Muscle of back (tissue), 11 donors: Measurements from ENCODE around the gene VRK1. TPM values are rescaled to one million over a fixed set of nuclear protein-coding genes. Genes with fewer than 3 reads are reported as not detected.

ENCODE experiments used
- DNase-seq, 3 donors: peaks; one replicate each; pipeline versions ENCODE4 v3.0.0 to v3.0.0-alpha.2; 2013
- polyA plus RNA-seq, 10 donors: library from polyadenylated mRNA; unstranded; fragments of 120-200 nt; gene quantifications; one replicate each; pipeline ENCODE4 v1.2.1, GENCODE V29; 2013; ENCODE audit not compliant: insufficient read length in 10 of 10

Gene VRK1
- polyA plus RNA-seq, 10 donors, result 8.1 to 15.4 (median 11.5) TPM

DNA sequence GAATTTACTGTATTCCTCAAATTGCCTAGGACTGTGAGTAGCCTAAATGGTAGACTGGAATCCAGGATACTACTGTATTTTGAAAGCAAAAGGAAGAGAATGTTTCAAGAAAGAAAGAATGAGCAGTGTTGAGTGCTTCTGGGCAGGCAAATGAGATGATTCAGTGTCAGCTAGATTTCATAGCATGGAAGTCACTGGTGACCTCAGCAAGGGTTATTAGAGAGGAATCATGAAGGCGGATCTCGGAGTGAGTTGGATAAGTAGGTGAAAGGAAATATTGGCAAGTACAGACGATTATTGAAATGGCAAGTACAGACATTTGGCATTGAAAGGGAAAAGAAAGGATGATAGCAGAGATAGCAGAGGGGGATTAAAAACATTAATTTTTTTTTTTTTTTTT, 27.1 kb downstream of the VRK1 start:
- peak in 1 of 3 donors; percentile 17 for DNase-seq

DNA sequence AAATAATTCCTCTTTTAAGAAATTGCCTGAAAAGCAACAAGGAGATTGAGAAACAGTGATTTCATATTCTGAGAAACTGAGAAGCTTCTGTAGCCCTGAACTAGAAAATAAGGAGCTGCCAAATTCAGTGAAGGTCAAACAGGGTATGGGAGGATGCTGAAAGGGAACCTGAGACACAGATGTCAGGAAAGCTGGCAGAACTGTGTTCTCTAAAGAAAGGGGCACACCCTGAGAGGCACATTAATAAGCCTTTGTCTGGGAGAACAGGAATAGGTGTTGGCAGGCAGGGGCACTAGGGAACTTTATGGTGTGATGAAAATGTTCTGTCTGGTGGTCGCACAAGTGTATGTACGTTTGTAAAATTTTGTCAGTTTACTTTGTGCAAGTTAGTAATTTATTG, 29.6 kb downstream of the VRK1 start:
- DNase-seq, result no peak

DNA sequence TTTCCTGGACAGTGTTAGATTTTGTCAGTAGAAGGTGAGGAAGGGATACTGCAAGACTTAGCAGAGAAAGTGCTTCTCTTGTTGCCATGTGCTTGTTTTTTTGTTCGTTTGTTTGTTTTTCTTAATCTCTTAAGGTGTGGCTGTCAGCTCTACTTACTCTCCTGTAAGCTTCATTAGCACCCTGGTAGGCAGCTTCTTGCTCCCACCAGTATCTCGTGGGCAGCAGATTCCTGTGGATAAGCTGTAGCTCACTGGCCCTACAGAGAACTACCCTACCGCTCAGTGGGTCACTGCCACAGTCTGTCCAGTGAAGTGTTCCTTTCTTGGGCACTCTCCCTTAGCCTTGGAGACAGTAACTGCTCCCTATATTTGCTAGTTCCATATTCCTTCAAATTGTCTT, 30.1 kb downstream of the VRK1 start:
- DNase-seq, result no peak

DNA sequence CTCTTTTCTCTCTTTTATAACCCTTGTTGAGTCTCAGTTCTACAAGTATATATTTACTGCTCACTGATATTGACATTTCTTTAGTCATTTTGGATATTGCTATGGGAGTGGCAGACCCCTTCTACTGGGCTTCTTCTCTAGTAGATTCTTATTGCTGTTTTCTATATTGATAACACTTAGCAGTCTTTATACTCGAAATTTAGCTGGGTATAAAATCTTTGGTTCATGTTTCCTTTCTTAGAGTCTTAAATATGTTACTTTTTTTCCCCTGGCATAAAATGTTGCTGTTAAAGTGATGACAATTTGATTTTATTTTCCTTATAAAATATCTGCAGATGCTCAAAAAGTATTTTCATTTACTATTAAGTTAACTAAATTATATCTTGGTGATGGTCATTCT, 32.6 kb downstream of the VRK1 start:
- no peak for DNase-seq

DNA sequence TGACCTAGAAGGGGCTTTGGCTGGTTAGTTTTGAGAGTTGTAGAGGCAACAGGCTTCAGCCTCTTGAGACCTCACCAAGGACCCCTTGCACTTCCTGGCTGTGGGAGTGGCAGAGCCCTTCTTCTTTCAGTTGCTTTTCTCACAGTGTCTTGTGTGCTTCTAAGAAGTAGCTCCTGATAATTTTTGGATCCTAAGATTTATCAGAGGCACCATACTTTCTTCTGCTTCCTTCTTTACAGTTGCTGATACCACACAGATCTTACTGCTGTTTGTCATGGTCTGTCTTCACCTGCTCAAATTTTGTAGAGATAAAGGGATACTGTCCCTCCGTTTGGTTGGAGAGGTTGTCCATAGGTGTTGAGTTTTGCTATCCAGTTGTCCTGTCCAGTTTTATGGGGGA, 33.8 kb downstream of the VRK1 start:
- no peak for DNase-seq

DNA sequence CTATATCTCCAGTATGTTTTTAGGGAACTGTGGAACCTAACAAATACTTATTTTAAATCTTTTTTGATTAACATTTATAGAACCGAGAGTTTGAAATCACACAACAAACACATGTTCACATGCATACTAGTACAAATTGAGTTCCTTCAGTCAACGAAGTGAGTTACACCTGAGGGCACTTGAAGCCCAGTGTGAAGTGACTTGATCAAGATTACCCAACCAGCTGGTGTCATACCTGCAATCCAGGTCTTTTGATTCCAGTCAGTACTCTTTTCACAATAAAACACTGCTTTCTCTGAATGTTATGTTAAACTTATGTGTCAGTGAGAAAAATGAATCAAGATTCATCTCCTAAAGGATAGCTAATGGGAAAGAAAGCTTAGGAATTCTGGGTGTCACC, 35.2 kb downstream of the VRK1 start:
- no peak for DNase-seq

DNA sequence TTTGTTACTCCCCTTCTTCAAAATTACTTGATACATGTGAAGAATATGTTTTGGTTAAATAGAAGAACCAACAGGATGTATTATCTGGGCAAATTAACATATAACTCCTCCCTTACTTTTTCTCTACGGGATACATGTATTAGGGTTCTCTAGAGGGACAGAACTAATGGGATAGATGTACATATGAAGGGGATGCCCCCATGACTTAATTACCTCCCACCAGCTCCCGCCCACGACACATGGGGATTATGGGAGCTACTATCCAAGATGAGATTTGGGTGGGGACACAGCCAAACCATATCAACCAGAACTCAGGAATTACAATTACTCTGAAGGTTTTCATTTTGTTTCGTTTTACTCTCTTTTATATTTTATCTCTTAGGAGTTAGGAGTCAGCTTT, 41.3 kb downstream of the VRK1 start:
- DNase-seq, result no peak

DNA sequence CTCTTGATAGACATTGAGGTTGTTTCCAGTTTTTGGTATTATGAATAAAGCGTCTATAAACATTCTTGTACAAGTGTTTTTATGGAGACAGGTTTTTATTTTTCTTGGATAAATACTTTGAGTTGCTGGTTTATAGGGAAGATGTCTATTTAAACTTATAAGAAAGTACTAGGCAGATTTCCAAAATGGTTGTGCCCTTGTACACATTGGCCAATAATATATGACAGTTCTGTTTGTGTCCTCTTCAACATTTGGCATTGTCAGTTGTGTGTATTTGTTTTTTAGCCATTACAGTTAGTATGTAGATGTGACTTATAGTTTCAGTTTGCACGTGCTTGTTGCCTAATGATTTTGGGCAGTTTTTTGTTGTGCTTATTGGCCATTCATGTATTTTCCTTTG, 42.1 kb downstream of the VRK1 start:
- no peak for DNase-seq

DNA sequence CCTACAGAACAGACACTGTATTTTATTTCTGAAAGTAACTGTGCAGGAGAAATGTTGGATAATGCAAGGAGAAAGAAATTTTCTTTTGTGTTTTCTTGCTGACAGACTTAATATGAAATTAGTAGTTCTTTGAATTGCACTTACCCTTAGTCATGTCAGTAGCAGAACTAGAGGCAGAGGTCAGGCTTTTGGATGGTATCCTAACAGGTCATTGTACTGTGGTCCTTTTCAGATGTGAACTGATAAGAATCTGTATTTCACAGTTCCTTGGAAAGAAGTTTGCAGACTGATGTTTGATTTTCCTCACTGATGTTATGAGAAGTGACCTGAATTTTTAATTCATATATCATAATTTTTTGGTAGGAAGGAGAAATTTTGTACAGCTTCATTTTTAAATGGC, 46.0 kb downstream of the VRK1 start:
- no peak for DNase-seq

DNA sequence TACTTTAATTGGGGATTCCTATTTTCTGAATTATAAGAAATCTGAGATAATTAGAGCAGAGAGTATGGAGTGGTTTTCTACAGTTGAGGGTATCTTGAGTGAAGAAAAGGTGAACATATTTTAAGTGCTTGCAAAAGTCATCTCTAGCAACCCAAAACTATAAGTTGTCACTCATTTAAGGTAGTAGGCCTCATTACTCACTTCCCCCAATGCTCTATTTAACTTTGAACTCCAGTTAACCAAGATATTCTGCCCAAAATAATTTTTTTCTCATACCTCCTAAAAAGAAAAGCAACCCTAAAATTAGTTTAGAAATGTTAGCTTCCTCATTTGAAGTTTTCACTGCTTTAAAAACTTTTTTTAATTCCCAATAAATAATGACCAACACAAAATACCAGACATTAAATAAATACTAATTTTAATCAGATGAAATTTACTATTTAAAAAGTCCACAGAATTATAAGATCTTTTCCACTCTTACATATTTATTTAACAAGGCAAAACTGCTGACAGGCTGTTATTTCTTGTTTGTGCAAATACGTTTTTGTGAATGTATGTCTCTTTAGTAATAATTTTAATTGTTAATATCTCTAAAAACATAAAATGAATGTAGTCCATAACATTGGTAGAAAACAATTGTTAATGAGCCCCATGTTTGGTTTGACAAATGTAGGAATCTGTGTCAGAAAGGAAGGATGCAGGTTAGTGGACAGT, 47.8 kb downstream of the VRK1 start:
- no peak for DNase-seq

DNA sequence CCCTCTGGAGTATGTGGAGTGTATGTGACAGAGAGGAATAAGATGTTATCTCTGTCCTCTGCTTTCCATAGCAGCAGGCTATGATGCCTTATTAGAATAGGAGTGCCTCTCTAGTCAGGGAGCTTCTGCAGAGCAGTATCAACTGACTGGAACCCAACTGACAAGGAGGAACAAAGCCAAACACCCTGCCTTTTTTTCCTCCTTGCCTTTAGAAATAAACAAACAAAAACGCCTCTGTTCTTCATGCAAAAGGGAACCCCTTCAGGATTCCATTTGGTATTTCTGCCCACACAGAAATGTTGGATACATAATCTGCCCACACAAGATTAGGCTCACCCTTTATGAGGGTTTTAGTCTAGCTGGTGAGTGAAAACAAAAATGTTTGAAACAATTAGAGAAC, 50.3 kb downstream of the VRK1 start:
- DNase-seq, result no peak

DNA sequence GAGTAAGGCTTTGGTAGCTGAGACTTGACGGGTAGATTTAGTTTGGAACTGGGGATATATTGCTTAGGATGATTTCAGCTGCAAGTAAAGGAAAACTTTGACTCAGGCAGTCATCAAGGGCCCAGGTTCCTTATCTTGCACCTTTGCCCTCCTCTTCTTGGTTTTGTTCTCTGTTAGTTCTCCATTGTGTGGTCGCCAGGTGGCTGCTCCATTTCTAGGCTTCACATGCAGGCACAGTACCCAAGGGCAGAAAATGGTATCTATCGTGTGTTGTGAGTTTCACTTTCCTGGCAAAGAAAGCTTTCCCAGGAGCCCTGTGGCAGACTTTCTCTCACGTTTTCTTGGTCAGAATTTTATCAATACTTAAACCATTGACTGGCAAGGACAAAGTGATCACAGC, 50.8 kb downstream of the VRK1 start:
- DNase-seq, result no peak

DNA sequence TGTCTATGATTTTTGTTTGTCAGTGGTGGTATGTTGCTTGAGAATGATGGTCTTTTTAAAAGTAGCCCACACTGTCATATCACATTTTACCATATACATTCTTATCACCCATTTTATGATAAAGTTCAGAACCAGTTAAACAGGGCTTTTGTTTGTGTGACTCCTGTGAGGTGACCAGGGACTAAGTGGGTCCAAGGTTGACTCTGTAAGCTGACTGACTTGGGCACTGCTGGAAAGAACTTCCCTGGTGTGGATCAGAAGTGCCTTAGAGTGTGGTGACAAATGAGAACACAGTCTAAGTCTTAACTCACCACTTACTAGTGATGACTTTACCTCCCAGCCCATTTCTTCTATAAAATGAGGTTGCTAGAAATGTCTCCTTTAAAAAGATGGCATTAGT, 52.6 kb downstream of the VRK1 start:
- no peak for DNase-seq

DNA sequence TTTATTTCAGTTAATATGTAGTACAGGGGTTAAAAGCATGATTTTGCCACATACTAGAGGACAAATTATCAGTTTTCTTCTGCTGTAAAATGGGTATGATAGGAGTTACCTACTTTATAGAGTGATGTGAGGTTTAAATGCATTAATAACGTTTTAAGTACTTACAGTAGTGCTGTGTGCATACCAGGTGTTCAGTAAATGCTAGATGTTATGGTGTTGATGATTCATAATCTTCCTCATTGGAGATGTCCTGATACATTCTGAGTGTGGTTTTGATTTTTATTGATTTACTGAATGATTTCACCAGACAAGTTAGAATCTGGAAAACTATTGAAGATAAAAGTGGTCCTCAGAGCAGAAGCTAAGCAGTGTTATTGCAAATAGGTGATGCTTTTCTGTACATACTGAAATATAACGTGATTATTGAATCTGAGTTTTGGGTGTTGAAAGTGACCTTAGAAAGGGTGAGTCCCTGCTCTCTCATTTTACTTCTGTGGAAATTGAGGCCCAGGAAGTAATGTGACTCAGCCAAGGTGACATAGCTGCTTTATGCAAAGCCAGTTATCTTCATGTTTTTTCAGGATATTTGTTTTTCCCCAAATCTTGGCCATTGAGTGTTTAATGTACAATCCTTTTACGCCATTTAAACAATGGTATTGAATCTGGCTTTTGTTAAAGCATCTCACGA, 54.7 kb downstream of the VRK1 start:
- DNase-seq, result no peak

DNA sequence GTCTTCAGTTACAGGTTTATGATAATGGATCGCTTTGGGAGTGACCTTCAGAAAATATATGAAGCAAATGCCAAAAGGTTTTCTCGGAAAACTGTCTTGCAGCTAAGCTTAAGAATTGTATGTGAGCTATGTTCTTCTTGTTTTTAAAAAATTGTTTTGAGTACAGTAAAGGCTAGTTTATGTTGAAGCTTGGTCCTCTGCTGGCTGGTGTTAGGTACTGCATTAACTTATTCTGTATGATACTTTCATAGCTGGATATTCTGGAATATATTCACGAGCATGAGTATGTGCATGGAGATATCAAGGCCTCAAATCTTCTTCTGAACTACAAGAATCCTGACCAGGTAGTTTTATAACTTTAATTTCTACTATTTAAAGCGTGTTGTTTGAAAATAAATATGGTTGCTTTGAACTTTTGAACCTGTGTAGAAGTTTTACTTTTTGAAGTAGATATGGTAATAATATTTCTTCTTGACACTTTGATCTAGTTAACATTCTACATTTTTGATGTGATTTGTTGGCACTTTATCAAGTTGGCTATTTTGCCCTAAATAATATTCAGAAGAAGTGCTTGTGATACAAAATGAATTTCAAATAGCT, 55.7 kb downstream of the VRK1 start:
- DNase-seq, result peak; percentile 3 to 28 (median 12)

DNA sequence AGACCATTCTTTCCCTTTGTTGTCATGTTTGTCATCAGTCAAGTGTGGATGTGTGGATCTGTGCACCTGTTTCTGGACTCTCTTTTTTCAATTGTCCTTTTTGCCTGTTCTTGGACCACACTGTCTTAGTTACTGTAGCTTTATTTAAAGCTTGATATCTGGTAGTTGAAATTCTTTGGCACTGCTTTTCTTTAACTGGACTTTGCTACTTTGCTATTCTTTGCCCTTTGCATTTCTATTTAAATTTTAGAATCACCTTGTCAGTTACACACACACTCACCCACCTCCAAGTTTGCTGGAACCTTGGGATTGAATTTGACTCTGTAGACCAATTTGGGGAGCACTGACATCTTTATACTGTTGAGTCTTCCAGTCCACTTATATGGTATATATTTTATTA, 61.5 kb downstream of the VRK1 start:
- no peak for DNase-seq

DNA sequence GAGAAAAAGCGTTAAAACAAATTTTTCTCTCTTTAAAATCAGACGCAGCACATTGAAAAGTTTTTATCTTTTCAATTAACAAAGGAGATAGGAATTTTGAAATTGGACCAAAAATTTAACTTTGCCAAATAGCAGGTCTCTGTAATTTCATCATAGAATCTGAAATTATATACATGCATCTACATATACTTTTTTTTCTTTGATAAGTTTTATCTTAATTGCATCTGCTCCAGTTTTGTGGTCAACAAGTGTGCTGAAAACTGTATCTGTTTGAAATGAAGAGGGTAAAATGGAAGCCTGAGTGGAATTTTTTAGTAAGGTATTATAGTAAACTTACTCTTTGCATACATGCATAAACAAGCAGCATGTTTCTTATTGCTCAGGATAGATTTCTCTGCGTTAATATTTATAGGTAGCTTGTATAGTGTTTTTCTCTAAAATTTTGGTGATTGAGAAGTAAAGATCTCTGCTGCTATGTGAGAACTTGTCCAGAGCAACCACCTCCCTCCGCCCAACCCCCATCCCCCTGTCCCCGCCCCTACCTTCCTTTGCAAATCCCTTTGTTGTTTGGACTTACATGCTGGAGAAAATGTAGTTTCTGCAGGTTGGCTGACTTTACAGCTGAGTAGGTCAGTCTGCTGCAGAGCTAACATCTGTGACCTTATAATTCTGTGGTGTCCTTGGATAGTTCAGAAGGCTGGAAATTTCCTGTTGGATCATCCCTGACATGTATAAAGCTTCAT, 64.6 kb downstream of the VRK1 start:
- no peak for DNase-seq

DNA sequence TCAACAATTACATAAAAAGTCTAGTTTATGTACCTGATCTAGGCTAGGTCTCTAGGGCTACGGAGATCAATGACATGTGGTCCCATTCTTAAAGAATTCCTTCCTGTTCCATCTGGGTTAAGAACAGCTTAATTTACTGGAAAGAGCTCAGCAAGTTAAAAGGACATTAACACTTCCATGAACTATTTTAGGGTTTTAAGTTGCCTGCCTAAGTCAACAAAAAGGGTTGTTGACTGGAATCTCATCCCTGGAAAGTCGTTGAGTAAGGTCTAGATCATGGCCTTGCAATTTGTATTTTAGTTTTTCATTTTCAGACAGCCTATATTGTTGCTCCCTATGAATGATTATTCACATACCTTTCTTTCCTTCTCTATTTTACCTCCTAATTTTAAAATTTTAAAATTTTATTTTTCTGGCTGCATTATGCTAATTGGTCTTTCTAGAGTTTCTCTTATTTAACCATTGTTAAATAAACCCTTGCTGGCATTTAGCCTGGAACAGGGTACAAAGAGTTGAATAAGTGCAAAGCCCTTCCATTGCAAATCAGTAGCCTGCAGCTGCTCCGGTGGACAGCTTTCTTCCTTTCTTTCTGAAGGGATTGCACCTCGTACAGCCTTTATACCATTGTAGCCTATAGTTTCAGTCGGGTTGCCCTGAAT, 66.3 kb downstream of the VRK1 start:
- DNase-seq, result no peak

DNA sequence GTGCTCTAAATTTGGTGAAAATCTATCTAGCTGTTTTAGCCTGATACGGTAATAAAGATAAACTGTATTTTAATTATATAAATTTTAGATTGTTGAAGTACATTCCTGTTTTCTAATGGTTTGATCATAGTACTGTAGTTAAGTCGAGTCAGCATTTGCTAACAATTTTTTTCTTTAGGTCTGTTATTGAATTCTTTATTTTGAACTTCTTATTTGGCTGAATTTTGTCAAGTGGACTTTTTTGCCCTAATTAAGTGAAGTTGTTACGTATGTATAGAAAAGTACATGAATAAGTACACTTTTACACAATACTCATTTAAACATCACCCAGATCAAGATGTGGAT, 66.8 kb downstream of the VRK1 start:
- no peak for DNase-seq

DNA sequence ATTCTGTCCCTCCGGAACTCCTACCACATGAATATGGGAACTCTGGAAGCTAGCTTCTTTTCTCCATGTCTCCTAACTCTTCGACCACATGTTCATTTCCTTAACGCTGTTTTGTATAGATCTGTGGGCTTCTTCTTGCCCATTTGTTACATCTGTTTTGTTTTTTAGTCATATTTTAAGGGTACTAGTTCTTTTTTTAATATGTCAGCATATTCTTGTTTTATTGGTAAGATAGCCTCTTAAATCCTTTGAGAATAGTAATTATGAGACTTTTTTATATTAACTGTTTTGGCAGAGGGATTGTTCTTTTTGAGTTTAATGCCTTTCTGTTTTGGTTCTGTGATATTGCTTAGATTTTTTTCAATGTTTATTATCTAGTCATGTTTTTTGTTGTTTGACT, 70.5 kb downstream of the VRK1 start:
- no peak for DNase-seq

DNA sequence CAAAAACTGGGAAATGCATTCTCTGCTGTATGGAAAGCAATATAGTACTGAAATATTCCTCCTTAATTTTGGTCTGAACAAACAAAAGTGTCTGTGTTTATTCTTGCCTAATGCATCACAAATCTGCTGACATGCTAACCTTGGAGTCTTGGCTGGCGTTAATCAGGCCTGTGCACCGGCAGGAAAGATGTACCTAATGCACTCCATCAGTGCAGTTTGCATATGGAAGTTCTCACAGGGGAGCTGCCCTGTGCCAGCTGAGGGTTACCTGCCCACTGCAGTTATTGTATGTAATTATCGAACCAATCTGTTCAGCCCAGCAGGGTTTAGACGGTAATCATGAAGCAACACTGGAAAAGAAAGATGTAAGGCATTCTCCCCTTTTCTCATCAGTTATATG, 76.9 kb downstream of the VRK1 start:
- DNase-seq, result no peak

DNA sequence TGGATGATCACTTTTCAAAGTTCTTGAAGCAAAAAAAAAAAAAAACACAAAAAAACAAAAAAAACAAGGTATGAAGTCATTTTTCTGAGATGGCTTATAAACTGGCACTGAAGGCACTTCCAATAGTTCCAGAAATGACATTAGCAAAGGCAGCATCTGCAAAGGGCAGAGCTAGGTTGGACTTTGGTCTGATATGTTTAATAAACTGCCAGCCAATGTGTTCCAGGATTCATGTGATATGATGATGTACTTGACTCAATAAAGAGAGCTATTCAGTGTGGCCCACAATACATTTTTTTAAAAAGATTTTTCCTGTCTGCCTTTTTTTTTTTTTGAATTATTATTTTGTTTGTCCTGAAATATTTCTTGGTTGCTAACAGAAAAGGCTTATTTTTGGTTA, 79.6 kb downstream of the VRK1 start:
- DNase-seq, result no peak
